ENCODE results near the gene FOXK2. TPM values are rescaled to one million over a fixed set of nuclear protein-coding genes. Genes with fewer than 3 reads are reported as not detected.

FOXK2 gene
- total and polyA plus RNA-seq, 2 experiments from 2014 or later, result 30.2 to 37.7 TPM

DNA sequence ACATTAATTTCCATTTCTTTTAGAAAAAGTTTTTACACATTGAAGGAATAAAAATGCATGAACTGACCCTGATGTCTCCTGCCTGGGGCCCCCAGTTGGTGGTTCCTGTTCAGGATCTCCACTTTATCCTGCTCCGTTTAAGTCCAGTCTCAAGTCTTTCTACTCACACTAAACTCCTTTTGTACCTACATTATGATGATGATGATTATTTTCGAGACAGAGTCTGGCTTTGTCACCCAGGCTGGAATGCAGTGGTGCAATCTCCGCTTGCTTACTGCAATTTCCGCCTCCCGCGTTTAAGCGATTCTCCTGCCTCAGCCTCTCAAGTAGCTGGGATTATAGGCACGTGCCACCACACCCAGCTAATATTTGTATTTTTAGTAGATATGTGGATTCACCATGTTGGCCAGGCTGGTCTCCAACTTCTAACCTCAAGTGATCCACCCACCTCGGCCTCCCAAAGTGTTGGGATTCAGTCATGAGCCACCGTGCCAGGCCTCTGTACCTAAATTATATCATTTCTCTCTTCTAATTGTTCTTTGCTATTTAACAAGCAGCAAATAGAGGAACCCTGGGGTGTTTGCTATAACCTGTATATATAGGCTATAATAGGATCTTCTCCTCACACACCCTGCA is 2.2 kb upstream of the FOXK2 start:
- H3K9me2 ChIP-seq (replicated peaks; ENCODE audit: insufficient read depth), result no peaks in the 10 kb centered on the region
- 87% methylated on average over 10 of the region's 10 CpGs for WGBS (ENCODE audit: low lambda C conversion rate, missing lambda C conversion rate)
- H4K20me1 ChIP-seq (ENCODE audit: insufficient read depth, poor library complexity, severe bottlenecking), result peaks cover 18% of the 10 kb centered on the region
- no peak overlapping the region for H2AFZ ChIP-seq
- no peak for DNase-seq (ENCODE audit: low spot score)
- TF ChIP-seq EZH2phosphoT487 (IDR thresholded peaks at IDR 0.05; ENCODE audit: low read depth, severe bottlenecking, unreplicated experiment) (no peak), EZH2 (IDR thresholded peaks at IDR 0.05; ENCODE audit: borderline replicate concordance) (no peak)
- TF ChIP-seq, protein P1, sequence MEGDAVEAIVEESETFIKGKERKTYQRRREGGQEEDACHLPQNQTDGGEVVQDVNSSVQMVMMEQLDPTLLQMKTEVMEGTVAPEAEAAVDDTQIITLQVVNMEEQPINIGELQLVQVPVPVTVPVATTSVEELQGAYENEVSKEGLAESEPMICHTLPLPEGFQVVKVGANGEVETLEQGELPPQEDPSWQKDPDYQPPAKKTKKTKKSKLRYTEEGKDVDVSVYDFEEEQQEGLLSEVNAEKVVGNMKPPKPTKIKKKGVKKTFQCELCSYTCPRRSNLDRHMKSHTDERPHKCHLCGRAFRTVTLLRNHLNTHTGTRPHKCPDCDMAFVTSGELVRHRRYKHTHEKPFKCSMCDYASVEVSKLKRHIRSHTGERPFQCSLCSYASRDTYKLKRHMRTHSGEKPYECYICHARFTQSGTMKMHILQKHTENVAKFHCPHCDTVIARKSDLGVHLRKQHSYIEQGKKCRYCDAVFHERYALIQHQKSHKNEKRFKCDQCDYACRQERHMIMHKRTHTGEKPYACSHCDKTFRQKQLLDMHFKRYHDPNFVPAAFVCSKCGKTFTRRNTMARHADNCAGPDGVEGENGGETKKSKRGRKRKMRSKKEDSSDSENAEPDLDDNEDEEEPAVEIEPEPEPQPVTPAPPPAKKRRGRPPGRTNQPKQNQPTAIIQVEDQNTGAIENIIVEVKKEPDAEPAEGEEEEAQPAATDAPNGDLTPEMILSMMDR (IDR thresholded peaks at IDR 0.05; ENCODE audit: poor library complexity), result no peak
- no peak overlapping the region for H3K4me3 ChIP-seq
- H3K36me3 ChIP-seq (replicated peaks; ENCODE audit: insufficient read depth, low read depth), result no peaks in the 10 kb centered on the region
- H3K9me3 ChIP-seq (ENCODE audit: low read depth), result no peaks in the 10 kb centered on the region
- H3K27ac ChIP-seq, result no peak overlapping the region
- peaks cover 9% of the 10 kb centered on the region for H3K4me1 ChIP-seq (ENCODE audit: insufficient read depth)
- H3K27me3 ChIP-seq, result no peaks in the 10 kb centered on the region
- peaks cover 26% of the 10 kb centered on the region for H3K79me2 ChIP-seq
- no peak overlapping the region for H3K4me2 ChIP-seq

DNA sequence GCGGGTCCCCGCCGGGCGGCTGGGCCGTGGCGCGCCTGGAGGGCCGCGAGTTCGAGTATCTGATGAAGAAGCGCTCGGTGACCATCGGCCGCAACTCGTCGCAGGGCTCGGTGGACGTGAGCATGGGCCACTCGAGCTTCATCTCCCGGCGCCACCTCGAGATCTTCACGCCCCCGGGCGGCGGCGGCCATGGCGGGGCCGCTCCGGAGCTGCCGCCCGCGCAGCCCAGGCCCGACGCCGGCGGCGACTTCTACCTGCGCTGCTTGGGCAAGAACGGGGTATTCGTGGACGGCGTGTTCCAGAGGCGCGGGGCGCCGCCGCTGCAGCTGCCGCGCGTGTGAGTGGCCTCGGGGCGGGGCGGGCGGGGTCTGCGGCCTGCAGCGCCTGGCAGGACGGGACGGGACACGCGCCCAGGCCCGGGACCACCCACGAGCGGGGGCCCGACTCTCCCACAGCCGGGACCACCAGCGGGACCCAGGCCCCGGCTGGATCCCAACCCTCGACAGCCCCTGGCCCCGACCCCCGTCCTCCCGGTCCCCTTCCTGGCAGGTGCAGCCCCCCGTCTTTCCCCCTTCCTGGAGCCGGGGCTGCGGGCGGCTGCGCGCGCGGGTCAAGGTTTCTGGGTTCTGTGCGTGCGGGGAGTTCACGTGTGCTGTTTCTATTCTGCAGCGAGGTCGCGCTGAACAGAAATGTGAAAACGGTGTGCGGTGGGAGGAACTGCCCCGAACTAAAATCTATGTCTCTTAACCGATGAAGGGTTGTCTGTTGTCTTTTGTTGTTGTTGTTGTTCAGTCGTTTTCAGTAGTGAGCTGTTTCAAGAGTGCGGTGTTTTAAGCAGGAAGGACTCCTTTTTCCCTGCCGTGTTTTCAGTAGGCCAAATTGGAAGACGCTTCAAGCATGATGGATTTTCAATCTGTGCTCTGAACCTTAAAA is 705 bp downstream of the FOXK2 start:
- TF ChIP-seq, protein P1 (IDR thresholded peaks at IDR 0.05; ENCODE audit: poor library complexity), result no peak
- Histone ChIP-seq H3K4me3 (peak overlapping the region; percentile 39), H3K79me2 (peaks cover 55% of the 10 kb centered on the region), H3K27me3 (no peaks in the 10 kb centered on the region), H4K20me1 (ENCODE audit: insufficient read depth, poor library complexity, severe bottlenecking) (peaks cover 47% of the 10 kb centered on the region), H3K27ac (peak overlapping the region; percentile 93), H3K9me3 (ENCODE audit: low read depth) (no peaks in the 10 kb centered on the region), H3K4me2 (peak overlapping the region; percentile 78), H2AFZ (no peak overlapping the region), H3K4me1 (ENCODE audit: insufficient read depth) (peaks cover 27% of the 10 kb centered on the region), H3K36me3 (replicated peaks; ENCODE audit: insufficient read depth, low read depth) (no peaks in the 10 kb centered on the region), H3K9me2 (replicated peaks; ENCODE audit: insufficient read depth) (no peaks in the 10 kb centered on the region)
- WGBS (ENCODE audit: low lambda C conversion rate, missing lambda C conversion rate), result under 1% methylated on average over 53 of the region's 94 CpGs
- DNase-seq (ENCODE audit: low spot score), result peak; percentile 56

DNA sequence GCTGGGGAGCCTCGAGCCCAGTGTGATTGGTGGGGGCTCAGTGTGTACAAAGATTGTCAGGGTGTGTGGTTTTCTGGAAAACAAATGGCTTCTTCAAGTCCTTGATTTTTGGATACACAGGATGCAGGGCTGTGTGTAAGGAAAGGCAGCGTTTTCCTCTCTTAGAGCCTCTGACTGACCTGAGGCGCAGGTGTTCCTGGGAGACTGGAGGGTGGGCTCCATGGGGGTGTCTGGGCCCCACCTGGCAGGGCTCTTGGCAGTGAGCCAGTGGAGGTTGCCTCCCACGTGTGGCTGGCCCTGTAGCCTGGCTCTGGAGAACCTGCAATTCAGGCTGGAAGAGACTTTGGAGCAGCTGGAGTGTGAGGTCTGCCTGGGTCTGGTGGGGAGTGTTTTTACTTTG is 5.0 kb downstream of the FOXK2 start:
- no peaks in the 10 kb centered on the region for H3K9me2 ChIP-seq (replicated peaks; ENCODE audit: insufficient read depth)
- peak overlapping the region; percentile 25 for H3K27ac ChIP-seq
- H3K36me3 ChIP-seq (replicated peaks; ENCODE audit: insufficient read depth, low read depth), result no peaks in the 10 kb centered on the region
- H3K27me3 ChIP-seq, result no peaks in the 10 kb centered on the region
- H2AFZ ChIP-seq, result no peak overlapping the region
- peaks cover 96% of the 10 kb centered on the region for H3K79me2 ChIP-seq
- TF ChIP-seq EZH2phosphoT487 (IDR thresholded peaks at IDR 0.05; ENCODE audit: low read depth, severe bottlenecking, unreplicated experiment), result no peak
- no peaks in the 10 kb centered on the region for H3K9me3 ChIP-seq (ENCODE audit: low read depth)
- H4K20me1 ChIP-seq (ENCODE audit: insufficient read depth, poor library complexity, severe bottlenecking), result peaks cover 90% of the 10 kb centered on the region
- 58% methylated on average over 4 of the region's 4 CpGs for WGBS (ENCODE audit: low lambda C conversion rate, missing lambda C conversion rate)
- no peak overlapping the region for H3K4me3 ChIP-seq
- H3K4me2 ChIP-seq, result peak overlapping the region; percentile 53
- H3K4me1 ChIP-seq (ENCODE audit: insufficient read depth), result peaks cover 45% of the 10 kb centered on the region
- DNase-seq (ENCODE audit: low spot score), result peak; percentile 40

DNA sequence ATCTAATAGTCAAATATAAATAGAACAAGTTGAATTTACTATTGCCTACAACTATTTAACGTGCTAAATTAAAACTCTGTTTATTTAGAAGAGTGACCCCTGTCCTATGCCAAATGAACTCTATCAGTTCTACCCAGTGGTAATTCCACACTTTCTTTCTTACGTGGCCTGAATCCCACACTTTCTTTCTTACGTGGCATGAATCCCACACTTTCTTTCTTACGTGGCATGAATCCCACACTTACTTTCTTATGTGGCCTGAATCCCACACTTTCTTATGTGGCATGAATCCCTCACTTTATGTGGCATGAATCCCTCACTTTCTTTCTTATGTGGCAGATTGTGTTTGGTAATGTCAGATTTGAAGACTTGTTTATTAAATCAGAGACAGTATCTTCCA is 6.2 kb downstream of the FOXK2 start:
- H3K27me3 ChIP-seq, result no peaks in the 10 kb centered on the region
- no peak overlapping the region for H3K4me2 ChIP-seq
- no peak overlapping the region for H3K27ac ChIP-seq
- H3K36me3 ChIP-seq (replicated peaks; ENCODE audit: insufficient read depth, low read depth), result no peaks in the 10 kb centered on the region
- no peak for DNase-seq (ENCODE audit: low spot score)
- no peak overlapping the region for H2AFZ ChIP-seq
- peaks cover 100% of the 10 kb centered on the region for H3K79me2 ChIP-seq
- no peaks in the 10 kb centered on the region for H3K9me3 ChIP-seq (ENCODE audit: low read depth)
- peaks cover 98% of the 10 kb centered on the region for H4K20me1 ChIP-seq (ENCODE audit: insufficient read depth, poor library complexity, severe bottlenecking)
- no peaks in the 10 kb centered on the region for H3K9me2 ChIP-seq (replicated peaks; ENCODE audit: insufficient read depth)
- H3K4me3 ChIP-seq, result no peak overlapping the region
- 83% methylated on average over 4 of the region's 4 CpGs for WGBS (ENCODE audit: low lambda C conversion rate, missing lambda C conversion rate)
- TF ChIP-seq EZH2phosphoT487 (IDR thresholded peaks at IDR 0.05; ENCODE audit: low read depth, severe bottlenecking, unreplicated experiment), result no peak
- TF ChIP-seq, protein P1 (IDR thresholded peaks at IDR 0.05; ENCODE audit: poor library complexity), result no peak
- TF ChIP-seq EZH2 (IDR thresholded peaks at IDR 0.05; ENCODE audit: borderline replicate concordance), result no peak
- H3K4me1 ChIP-seq (ENCODE audit: insufficient read depth), result peaks cover 53% of the 10 kb centered on the region
